HG03097 (cell line): ENCODE data around the gene MOB4.
"Not testable (repeated sequence)": the region's sequence is repeated elsewhere in the genome, so short reads cannot be mapped to it uniquely, and the experiment has no call there.

Source experiments
- ATAC-seq: cut with Tn5 transposase; IDR thresholded peaks from one replicate; pipeline ENCODE4 v1.9.1; 2021; ENCODE audit not compliant: unreplicated experiment, low FRiP score

MOB4 gene

DNA sequence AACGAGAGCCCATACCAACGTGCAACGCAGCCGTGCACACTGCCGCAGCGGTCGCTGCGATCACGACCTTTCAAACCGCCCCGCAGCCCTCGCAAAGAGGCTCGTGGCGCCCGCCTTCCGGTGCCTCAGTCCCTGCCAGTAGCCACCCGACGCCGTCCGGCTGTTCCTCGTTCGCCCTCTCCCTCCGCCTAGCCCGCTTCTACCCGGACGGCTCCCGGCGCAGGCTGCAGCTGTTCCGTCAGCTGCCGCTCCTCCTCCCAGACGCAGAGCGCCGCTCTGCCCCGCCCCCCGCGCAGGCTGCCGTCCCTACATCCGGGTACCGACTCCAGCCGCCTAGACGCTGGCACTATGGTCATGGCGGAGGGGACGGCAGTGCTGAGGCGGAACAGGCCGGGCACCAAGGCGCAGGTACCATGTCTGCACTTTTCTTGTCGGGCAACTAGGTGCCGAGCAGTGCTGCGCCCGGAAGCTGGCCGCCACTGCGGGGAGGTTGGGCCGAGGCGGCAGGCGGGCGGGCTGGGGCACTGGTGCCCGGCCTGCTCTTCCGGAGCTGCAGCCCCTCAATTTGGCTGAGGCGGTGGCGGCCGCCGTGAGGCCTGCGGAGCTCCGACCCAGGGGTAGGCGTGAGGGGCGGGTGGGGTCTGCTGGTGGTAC is at the start of gene MOB4:
TSS of gene MOB4 (plus strand) at position 328 of the 654 bp plus-strand sequence. CDS start at position 349, 21 bp downstream.
- peak; percentile 96 for ATAC-seq

- no peak for ATAC-seq
Observed at GRCh38 chr2:197472166-197472565, 43.7 kb upstream of the MOB4 start.

GRCh38 chr2:197477797-197478196 is 38.1 kb upstream of the MOB4 start:
- ATAC-seq: no peak

- ATAC-seq: no peak
Observed at GRCh38 chr2:197480165-197481036, 35.5 kb upstream of the MOB4 start.

DNA sequence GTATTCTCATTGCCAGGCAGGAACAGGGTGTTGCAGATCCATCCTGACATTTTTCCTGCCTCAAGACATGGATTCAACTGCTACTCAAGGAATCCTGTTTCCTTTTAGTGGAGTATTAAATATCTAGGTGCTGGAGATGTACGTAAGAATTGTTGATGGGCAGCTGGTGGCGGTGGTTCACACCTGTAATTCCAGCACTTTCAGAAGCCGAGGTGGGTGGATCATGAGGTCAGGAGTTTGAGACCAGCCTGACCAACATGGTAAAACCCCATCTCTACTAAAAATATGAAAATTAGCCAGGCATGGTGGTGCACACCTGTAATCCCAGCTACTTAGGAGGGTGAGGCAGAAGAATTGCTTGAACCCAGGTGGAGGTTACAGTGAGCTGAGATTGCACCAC is 31.6 kb upstream of the MOB4 start:
- ATAC-seq: not testable (repeated sequence)

DNA sequence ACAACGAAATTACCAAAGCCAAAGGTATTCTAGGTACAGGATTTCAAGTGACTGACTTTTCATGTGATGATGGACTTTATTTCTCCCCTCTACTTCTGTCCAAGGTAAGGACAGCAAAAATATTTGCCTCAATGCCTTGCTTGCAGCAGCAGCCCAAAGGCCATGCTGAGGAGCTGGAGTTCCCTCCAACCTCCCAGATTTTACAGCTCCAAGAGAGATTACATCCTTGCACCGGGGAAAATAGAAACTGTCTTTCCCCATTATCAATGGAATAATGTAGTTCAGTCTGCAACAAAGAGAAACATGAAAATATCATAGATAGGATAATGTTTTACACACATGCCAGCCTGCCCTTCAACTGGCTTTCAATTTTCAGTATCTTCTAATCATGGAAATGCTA is 29.7 kb upstream of the MOB4 start:
- ATAC-seq: no peak

DNA sequence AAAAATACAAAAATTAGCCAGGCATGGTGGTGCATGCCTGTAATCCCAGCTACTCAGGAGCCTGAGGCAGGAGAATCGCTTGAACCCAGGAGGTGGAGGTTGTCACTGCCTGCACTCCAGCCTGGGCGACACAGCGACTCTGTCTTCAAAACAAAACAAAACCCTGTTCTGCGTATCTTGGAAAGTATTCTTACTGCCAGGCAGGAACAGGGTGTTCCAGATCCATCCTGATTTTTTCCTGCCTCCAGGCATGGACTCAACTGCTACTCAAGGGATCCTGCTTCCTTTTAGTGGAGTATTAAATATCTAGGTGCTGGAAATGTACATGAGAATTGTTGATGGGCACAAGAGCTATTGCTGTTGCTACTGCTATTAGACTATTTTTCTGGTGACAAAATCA is 28.5 kb upstream of the MOB4 start:
- ATAC-seq: no peak

- ATAC-seq: no peak
Observed at GRCh38 chr2:197495433-197496134, 20.3 kb upstream of the MOB4 start.

- no peak for ATAC-seq
Observed at GRCh38 chr2:197496695-197497094, 19.2 kb upstream of the MOB4 start.

GRCh38 chr2:197497326-197497725 is 18.5 kb upstream of the MOB4 start:
- ATAC-seq: no peak

GRCh38 chr2:197498235-197498936 is 17.5 kb upstream of the MOB4 start:
- no peak for ATAC-seq

DNA sequence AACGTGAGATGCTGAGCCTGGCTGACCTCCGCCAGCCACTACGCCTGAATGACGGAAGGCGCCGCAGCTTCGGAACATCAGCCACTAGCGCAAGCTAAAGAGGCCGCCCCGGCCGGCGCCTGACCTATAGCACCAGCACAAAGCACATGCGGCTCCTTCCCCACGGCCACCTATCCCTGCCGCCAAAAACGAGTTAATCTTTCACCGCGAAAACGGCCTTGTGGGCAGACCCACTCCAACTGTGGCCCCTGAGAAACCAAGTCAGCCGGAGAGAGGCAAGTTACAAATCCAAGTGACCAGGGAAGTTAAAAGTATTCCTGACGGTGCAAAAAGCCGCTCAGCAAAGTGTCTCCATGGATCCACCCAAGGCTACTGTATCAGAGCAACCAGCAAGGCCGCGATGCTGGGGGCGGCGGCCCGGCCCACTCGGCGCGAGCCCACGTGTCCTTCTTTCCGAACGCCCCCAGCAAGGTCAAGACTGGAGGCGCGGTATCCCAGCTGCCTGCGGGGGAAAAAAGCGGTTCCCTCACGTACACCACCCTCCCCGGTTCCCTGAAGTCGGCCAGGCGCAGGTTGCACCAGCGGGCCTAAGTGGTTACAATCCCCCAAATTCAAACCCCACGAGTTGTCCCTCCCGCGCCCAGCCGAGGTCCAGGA is 16.8 kb upstream of the MOB4 start:
- ATAC-seq: peak; percentile 18

- ATAC-seq: peak; percentile 85
Observed at GRCh38 chr2:197499594-197500502, 16.0 kb upstream of the MOB4 start, which contains the start of the genes HSPD1 and HSPE1. TSS of gene HSPD1 (minus strand) at chr2:197499840. CDS start at chr2:197498848, 992 bp downstream. TSS of gene HSPE1 (plus strand) at chr2:197500379. CDS start at chr2:197500437, 58 bp downstream.

DNA sequence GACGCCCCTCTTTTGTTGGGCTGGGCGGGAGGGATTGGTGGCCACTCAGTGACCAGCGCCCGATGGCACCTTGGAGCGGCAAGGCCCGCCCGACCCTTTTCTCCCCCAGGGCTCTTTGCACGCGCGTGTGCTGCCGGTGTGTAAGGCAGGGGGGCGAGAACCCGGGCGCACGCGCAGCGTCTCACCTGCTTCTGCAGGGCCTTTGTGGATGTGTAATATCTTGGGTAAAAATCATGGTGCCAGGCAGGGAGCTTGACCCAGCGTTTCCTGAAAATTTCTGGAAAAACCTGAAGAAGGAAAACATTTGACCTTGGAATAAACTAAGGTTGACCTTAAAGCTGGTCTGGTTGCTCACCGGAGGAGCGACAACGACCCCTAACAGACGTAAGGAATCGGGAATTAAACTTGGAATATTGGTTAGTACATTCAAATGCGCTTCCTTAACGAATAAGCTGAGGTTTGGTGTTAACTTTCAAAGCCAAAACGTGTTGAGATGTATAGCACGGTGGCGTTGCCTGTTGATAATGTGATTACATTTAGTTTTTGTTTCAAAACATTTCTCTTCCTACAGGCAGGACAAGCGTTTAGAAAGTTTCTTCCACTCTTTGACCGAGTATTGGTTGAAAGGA is 15.2 kb upstream of the MOB4 start:
- ATAC-seq: peak; percentile 0

DNA sequence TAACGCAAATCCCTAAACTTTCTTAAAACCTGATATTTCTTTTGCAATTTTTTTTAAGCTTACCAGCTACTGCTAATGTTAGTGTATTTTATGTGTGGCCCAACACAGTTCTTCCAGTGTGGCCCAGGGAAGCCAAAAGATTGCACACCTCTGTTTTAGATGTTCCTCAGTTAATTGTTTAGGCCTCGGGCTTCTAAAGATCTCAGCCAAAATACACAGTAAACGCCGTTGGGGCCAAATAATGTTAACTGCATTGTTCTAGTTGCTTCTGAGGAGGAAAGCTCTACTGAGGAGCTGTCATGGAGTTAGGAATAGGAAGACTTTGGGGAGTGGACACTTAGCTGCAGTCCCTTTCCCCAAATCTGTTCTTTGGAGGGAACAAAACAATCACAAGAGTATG is 13.7 kb upstream of the MOB4 start:
- ATAC-seq: no peak

- ATAC-seq: no peak
Observed at GRCh38 chr2:197502685-197503084, 13.2 kb upstream of the MOB4 start.

- ATAC-seq: no peak
Observed at GRCh38 chr2:197504000-197504399, 11.9 kb upstream of the MOB4 start.

DNA sequence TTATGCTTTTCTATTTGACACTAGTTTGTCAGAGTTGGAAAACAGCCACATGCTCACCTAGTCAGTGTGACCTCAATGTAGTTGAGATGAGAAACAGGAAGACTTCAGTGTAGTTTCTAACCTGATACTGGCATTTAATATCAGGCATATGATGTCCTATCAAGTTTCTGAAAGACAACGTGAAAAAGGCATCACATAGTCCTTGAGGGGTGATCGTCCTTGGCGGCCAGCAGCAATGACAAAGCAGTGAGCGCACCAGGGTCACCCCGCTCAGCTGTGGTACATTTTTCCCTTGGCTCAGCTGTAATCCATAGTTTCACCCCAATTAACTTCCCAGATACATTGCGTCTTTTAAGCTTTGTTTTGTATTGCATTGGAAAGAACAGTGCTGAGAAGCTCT is 11.4 kb upstream of the MOB4 start:
- no peak for ATAC-seq

DNA sequence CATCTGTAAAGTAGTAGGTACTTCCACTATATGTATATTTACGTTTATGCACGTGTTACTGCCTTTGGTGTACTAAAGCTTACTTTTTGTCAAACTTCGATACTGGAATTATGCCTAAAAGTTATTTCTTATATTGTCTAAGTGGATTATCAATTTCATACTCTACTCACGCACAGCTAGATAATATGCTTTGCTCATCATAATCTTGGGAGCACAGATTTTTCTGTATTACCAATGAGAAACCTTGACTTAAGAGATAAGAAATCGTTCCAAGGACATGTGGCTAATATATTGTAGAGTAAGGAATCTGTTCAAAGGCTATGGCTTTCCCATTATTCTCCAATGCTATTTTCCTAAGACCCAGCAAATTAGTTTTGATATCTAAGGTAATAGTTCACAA is 9.2 kb upstream of the MOB4 start:
- no peak for ATAC-seq
